Measurements from ENCODE around the gene P3H3.
"Not testable (repeated sequence)": the region's sequence is repeated elsewhere in the genome, so short reads cannot be mapped to it uniquely, and the experiment has no call there.

The P3H3 gene

DNA sequence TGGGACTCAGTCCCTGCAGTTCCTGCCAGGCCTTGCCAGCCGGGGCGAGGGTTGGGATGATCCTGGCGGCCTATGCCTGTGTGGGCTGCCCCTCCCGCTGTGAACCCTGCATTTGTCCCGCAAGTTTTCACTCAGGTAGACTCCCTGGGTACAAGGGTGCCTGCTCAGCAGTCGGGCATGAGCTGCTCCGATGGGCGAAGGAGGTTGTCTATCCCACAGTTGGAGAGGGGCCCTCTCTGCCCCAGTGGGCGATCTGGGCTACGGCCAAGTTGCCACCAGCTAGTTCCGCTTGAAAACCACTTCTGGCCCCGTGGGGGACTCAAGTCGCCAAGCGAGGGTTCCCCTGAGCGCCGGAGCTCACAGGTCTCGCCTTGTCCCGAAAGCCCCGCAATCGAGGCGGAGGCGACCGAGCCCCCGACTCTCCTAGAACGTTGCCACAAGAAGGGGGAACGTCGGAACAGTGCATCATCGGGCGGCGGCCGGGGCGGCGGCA, 38.8 kb downstream of the P3H3 start:
- DNase-seq (ENCODE audit: low spot score), result peak; percentile 39

GRCh38 chr12:6867413-6868210, 39.4 kb downstream of the P3H3 start, which contains the start of gene TPI1:
TPI1 (plus strand) TSS chr12:6867531; CDS start chr12:6867567, 36 bp downstream.
- peak; percentile 94 for DNase-seq (ENCODE audit: low spot score)

- DNase-seq (ENCODE audit: low spot score), result no peak
These were observed 40.2 kb downstream of the P3H3 start for GRCh38 chr12:6868211-6869048.

DNA sequence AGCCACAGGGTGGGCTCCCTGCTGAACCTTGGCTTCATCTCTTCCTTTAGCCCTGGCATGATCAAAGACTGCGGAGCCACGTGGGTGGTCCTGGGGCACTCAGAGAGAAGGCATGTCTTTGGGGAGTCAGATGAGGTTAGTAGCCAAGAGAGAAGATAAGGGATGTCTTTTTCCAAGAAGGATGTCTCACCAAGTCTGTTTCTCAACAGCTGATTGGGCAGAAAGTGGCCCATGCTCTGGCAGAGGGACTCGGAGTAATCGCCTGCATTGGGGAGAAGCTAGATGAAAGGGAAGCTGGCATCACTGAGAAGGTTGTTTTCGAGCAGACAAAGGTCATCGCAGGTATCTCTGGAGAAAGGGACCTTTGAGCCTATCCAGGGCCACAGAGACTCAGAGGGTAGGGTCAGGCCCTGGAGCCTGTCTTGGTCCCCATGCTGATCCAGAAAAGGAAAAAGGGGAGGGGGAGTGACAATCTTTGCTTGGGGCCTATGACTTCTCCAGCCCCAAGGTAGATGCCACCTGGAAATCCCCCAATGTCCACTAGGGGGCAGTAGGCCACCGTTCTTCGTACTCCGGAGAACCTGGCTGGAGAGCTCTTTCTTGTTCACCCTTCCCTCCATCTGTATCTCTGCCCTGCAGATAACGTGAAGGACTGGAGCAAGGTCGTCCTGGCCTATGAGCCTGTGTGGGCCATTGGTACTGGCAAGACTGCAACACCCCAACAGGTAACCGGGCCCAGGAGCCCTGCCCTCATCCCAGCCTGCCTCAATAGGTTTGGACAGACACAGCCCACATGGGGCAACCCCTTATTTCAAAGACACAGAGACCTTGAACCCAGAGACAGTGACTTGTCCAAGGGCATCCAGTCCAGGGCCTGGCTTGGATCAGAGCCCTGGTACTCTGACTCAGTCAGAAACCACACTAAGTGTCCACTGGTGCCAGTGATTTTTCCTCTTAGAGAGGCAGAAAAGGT, 41.1 kb downstream of the P3H3 start:
- DNase-seq (ENCODE audit: low spot score), result peak; percentile 69

DNA sequence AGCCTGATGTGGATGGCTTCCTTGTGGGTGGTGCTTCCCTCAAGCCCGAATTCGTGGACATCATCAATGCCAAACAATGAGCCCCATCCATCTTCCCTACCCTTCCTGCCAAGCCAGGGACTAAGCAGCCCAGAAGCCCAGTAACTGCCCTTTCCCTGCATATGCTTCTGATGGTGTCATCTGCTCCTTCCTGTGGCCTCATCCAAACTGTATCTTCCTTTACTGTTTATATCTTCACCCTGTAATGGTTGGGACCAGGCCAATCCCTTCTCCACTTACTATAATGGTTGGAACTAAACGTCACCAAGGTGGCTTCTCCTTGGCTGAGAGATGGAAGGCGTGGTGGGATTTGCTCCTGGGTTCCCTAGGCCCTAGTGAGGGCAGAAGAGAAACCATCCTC, 42.1 kb downstream of the P3H3 start:
- not testable (repeated sequence) for DNase-seq (ENCODE audit: low spot score)

DNA sequence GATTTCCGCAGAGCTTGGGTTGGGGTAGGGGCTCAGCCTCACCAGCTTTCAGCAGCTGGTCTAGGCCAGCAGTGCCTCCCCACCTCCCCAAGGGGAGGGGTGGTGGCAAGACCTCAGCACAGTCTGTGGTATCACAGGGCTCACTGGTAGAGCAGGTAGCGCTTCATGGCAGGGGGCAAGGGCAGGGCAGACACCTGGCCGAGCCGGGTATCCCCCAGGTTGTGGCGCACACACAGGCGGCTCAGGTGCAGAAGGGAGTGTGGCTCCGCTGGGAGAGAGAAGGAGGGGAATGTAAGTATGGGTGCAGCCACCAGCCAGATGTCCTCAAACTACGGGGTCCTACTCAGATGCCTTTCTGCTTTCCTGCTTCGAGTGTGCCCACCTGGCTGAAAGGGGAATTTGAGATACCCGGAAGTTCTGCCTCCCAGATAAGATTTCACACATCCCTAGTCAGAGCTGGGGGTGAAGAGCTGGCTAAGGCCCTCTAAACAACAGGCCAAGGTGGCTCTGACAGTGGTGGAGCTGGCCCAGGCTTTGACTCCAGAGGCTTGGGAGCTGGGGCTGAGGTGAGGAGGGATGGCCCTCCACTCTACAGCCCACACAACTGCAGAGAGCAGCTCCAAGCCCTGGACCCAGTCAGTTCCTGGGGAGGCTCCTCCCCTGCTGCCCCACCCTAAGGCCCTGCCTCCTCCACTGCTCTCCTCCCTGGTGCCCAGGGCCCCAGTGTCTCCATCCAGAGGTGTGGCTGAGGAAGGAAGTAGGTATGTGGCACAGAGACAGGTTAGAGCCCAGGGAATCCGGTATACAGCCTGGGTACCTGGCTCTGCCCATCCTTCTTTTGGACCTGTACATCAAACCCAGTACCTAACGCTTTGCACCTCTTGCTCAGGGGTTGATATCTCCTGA, 43.1 kb downstream of the P3H3 start:
- no peak for DNase-seq (ENCODE audit: low spot score)

- peak; percentile 82 for DNase-seq (ENCODE audit: low spot score)
These were observed 44.2 kb downstream of the P3H3 start for GRCh38 chr12:6872073-6873048.

DNA sequence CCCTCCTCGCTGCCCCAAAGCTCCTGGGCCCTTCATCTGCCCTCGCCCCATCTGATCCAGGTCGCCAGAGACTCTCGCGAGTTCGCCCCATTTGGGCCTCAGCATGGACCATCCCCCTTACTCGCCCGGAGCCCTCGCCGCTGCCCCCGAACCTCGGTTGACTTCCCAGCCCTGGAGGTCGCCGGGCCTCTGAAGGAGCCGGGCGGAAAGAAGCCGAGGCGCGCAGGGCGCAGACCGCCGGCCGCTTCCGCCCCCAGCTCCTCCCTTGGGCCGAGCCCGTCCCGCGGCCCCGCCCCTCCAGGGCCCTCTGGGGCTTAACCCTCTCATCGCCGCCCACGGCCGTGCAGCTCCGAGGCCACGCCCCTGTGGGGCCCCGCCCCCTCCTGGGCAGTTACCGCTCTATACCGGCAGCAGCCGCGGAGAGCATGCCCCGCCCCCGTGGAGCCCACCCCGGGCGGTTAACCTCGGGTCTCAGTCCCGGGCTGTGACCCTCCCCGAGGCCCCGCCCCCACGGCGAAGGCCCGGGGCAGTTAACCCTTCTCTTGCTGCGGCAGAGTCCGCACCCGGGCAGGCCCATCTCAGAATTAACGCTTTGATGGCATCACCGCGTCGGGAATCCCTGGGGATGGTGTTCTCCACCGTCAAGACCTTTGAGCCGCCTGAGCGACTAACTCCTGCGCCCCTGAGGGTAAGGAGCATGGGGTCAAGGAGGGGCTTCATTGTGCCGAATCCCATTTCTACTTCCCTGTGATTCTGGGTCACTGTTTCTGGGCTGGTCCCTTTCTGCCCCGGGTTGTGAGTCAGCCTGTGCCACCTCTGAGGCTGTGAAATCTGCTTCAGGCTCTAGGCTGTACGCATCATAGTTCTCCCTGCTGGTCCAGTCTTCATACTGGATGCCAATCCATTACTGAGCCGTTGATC, 45.1 kb downstream of the P3H3 start, which contains the start of gene SPSB2:
Gene SPSB2, minus strand, starts transcription at position 210 of the 921 bp plus-strand sequence. CDS start 402 bp downstream, outside the sequence.
- DNase-seq (ENCODE audit: low spot score), result peak; percentile 95

DNA sequence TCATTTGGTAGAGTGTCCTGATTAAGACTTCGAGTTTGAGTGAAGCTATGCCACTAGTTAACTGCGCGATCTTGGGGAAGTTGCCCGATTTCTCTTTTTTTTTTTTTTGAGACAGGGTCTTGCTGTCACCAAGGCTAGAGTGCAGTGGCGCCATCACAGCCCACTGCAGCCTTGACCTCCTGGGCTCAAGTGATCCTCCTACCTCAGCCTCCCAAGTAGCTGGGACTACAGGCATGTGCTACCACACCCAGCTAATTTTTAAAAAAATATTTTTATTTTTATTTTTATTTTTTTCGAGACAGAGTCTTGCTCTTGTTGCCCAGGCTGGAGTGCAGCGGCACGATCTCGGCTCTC, 45.8 kb downstream of the P3H3 start:
- DNase-seq (ENCODE audit: low spot score), result not testable (repeated sequence)

- DNase-seq (ENCODE audit: low spot score), result not testable (repeated sequence)
These were observed 51.6 kb downstream of the P3H3 start for GRCh38 chr12:6879824-6880223.

DNA sequence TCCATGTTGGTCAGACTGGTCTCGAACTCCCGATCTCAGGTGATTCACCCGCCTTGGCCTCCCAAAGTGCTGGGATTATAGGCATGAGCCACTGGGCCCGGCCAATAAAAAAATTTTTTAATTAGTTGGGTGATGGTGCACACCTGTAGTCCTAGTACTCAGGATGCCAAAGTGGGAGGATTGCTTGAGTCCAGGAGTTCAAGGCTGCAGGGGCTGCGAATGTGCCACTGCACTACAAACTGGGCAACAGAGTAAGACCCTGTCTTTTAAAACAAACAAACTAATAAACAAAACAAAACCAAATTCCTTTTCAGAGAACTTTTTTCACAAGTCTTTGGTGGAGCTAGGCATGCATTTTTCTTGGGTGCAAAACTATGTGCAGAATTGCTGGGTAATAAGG, 55.0 kb downstream of the P3H3 start:
- no peak for DNase-seq (ENCODE audit: low spot score)

DNA sequence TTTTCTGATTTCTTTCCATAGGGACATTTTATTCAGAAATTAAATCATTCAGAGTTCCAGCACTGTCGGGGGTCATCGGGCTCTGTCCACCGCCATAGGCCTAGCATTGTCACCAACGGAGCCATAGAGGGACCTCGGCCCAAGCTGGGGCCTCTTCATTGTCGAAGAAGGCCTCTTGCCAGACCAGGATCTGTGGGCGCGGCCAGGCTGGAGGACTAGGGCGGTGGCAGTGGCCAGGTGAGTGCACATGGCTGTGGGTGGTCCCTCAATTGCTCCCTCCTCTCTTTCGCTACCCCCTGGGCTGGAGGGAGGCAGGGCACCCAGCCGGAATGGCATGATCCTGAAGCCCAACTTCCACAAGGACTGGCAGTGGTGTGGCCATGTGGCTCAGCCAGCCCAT, 55.5 kb downstream of the P3H3 start:
- DNase-seq (ENCODE audit: low spot score), result no peak

DNA sequence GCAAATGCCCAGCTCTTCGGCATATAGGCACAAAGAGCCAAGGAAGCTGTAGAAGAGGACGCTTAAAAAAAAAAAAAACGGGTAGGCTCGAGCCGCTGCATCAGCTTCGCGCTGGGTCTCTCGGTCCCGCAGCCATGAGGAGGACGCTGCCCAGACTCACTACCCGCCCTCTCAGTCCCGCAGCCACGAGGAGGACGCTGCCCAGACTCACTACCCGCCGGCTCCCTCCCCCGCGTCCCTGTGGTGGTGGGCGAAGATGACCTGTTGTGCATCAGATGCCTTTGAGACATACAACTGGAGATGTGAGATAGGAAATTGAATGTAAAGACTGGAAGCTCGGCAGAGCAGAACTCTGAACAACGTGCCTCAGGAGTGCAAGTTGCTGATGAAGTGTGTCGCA, 56.3 kb downstream of the P3H3 start:
- no peak for DNase-seq (ENCODE audit: low spot score)

DNA sequence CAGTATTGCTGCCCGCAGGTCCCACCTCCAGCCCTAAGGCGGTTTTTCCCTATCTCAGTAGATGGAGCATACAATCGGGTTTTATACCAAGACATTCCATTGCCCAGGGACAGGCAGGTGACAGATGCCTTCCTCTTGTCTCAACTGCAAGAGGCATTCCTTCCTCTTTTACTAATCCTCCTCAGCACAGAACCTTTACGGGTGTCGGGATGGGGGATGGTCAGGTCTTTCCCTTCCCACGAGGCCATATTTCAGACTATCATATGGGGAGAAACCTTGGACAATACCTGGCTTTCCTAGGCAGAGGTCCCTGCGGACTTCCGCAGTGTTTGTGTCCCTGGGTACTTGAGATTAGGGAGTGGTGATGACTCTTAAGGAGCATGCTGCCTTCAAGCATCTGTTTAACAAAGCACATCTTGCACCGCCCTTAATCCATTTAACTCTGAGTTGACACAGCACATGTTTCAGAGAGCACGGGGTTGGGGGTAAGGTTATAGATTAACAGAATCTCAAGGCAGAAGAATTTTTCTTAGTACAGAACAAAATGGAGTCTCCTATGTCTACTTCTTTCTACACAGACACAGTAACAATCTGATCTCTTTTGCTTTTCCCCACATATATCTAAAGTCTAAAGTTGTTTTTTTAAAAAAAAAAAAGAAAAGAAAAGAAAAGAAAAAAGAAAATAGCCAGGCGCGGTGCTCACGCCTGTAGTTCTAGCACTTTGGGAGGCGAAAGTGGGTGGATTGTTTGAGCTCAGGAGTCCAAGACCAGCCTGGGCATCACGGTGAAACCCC, 58.2 kb downstream of the P3H3 start:
- DNase-seq (ENCODE audit: low spot score), result not testable (repeated sequence)

- no peak for DNase-seq (ENCODE audit: low spot score)
These were observed 59.3 kb downstream of the P3H3 start for GRCh38 chr12:6887460-6887859.

DNA sequence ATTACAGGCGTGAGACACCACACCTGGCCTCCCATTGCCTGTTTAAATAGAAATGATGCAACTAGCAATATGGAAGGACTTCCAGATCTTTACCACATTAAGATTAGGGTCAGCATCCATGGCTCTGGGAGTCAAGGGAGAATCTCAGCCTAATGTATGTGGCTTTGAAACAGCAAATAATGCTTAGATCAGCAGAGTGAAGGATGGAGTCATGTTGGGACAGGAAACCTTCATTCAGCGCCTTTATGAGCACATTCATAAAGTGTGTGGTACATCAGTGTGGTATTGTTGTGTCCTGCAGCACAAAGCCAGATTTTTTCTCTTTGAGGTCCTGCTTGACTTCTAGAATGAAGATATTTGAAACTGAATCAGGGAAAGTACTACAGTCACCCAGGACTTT, 60.2 kb downstream of the P3H3 start:
- DNase-seq (ENCODE audit: low spot score), result no peak

DNA sequence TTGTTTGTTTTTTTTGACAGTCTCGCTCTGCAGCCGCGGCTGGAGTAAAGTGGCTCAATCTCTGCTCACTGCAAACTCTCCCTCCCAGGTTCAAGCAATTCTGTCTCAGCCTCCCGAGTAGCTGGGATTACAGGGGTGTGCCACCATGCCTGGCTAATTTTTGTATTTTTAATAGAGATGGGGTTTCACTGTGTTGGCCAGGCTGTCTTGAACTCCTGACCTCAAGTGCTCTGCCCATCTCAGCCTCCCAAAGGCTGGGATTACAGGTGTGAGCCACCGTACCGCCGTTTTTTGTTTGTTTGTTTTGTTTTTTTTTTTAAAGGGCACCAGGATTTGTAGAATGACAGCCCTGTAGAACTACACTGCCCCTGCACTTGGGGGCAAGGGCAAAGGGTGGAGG, 60.6 kb downstream of the P3H3 start:
- not testable (repeated sequence) for DNase-seq (ENCODE audit: low spot score)

All from iPS-NIHi11 (cell line).